ENCODE measurements around the gene SMIM44.

Gene SMIM44

GRCh38 chr19:3528080-3528479, 44.8 kb upstream of the SMIM44 start:
- no peak overlapping the region for H3K27ac ChIP-seq (ENCODE audit: low read length)
- peaks cover 4% of the 10 kb centered on the region; the same call in 1 of the 2 replicates for H3K79me2 ChIP-seq (ENCODE audit: low read length)
- H3K9me2 ChIP-seq (replicated peaks; ENCODE audit: insufficient read depth, low read length): no peaks in the 10 kb centered on the region
- no peaks in the 10 kb centered on the region for H3F3A ChIP-seq (ENCODE audit: insufficient read depth, low read length)
- TF ChIP-seq EZH2 (optimal IDR thresholded peaks at IDR 0.05; ENCODE audit: low read depth, low read length): no peak
- TF ChIP-seq EZH2phosphoT487 (IDR thresholded peaks at IDR 0.05; ENCODE audit: low read length): no peak
- no peak for TF ChIP-seq CTCF (IDR thresholded peaks at IDR 0.05; ENCODE audit: low read length)
- H3K36me3 ChIP-seq (replicated peaks; ENCODE audit: insufficient read depth, low read length): no peaks in the 10 kb centered on the region
- no peak overlapping the region for H3K4me3 ChIP-seq (ENCODE audit: low read length)
- no peaks in the 10 kb centered on the region for H3K9me3 ChIP-seq (replicated peaks; ENCODE audit: insufficient read depth, low read length)
- H2AFZ ChIP-seq (ENCODE audit: low read length): no peak overlapping the region
- no peaks in the 10 kb centered on the region for H4K20me1 ChIP-seq (ENCODE audit: insufficient read depth, low read length)
- no peak for DNase-seq
- no peaks in the 10 kb centered on the region for H3K4me1 ChIP-seq (ENCODE audit: low read length)
- H3K4me2 ChIP-seq (ENCODE audit: low read depth, low read length): no peak overlapping the region
- no peaks in the 10 kb centered on the region for H3K27me3 ChIP-seq (replicated peaks; ENCODE audit: insufficient read depth, low read length)
- H3K9ac ChIP-seq (ENCODE audit: low read length): no peak overlapping the region

- no peak for TF ChIP-seq CTCF (IDR thresholded peaks at IDR 0.05; ENCODE audit: low read length)
- TF ChIP-seq EZH2phosphoT487 (IDR thresholded peaks at IDR 0.05; ENCODE audit: low read length): no peak
- TF ChIP-seq EZH2 (optimal IDR thresholded peaks at IDR 0.05; ENCODE audit: low read depth, low read length): no peak
- Histone ChIP-seq H3K27me3 (replicated peaks; ENCODE audit: insufficient read depth, low read length) (no peaks in the 10 kb centered on the region), H4K20me1 (ENCODE audit: insufficient read depth, low read length) (no peaks in the 10 kb centered on the region), H3K9me3 (replicated peaks; ENCODE audit: insufficient read depth, low read length) (no peaks in the 10 kb centered on the region), H3K27ac (ENCODE audit: low read length) (no peak overlapping the region), H2AFZ (ENCODE audit: low read length) (no peak overlapping the region), H3F3A (ENCODE audit: insufficient read depth, low read length) (no peaks in the 10 kb centered on the region), H3K9ac (ENCODE audit: low read length) (no peak overlapping the region), H3K4me3 (ENCODE audit: low read length) (no peak overlapping the region), H3K79me2 (ENCODE audit: low read length) (peaks cover 11% of the 10 kb centered on the region), H3K4me1 (ENCODE audit: low read length) (no peaks in the 10 kb centered on the region), H3K36me3 (replicated peaks; ENCODE audit: insufficient read depth, low read length) (no peaks in the 10 kb centered on the region), H3K4me2 (ENCODE audit: low read depth, low read length) (no peak overlapping the region), H3K9me2 (replicated peaks; ENCODE audit: insufficient read depth, low read length) (no peaks in the 10 kb centered on the region)
- DNase-seq: no peak
These were observed 44.1 kb upstream of the SMIM44 start for GRCh38 chr19:3527238-3527910.

- no peak for TF ChIP-seq EZH2phosphoT487 (IDR thresholded peaks at IDR 0.05; ENCODE audit: low read length)
- TF ChIP-seq EZH2 (optimal IDR thresholded peaks at IDR 0.05; ENCODE audit: low read depth, low read length): no peak
- peak; percentile 16; the same call in 1 of the 2 replicates for TF ChIP-seq CTCF (IDR thresholded peaks at IDR 0.05; ENCODE audit: low read length)
- Histone ChIP-seq H3K4me3 (ENCODE audit: low read length) (no peak overlapping the region), H3K36me3 (replicated peaks; ENCODE audit: insufficient read depth, low read length) (no peaks in the 10 kb centered on the region), H3K4me2 (ENCODE audit: low read depth, low read length) (no peak overlapping the region), H3K9me3 (replicated peaks; ENCODE audit: insufficient read depth, low read length) (no peaks in the 10 kb centered on the region), H3K9me2 (replicated peaks; ENCODE audit: insufficient read depth, low read length) (no peaks in the 10 kb centered on the region), H3K27me3 (replicated peaks; ENCODE audit: insufficient read depth, low read length) (no peaks in the 10 kb centered on the region), H3F3A (ENCODE audit: insufficient read depth, low read length) (no peaks in the 10 kb centered on the region), H3K27ac (ENCODE audit: low read length) (no peak overlapping the region), H2AFZ (ENCODE audit: low read length) (no peak overlapping the region), H3K4me1 (ENCODE audit: low read length) (no peaks in the 10 kb centered on the region), H4K20me1 (ENCODE audit: insufficient read depth, low read length) (no peaks in the 10 kb centered on the region), H3K9ac (ENCODE audit: low read length) (no peak overlapping the region), H3K79me2 (ENCODE audit: low read length) (peaks cover 18% of the 10 kb centered on the region)
- DNase-seq: no peak
These were observed 43.4 kb upstream of the SMIM44 start for GRCh38 chr19:3526507-3527237.
